Thyroid gland (tissue), 4 donors: ENCODE measurements around the gene SMIM1.

Experiments
- POLR2A ChIP-seq, 2 donors: fragments of 450-650 bp; IDR thresholded peaks; one replicate each; pipeline ENCODE4 v1.6.1; 2017; ENCODE audit warnings: antibody characterized with exemption in 2 of 2, mild to moderate bottlenecking in 2 of 2, moderate library complexity in 1 of 2
- TF ChIP-seq, protein P1 (sequence below), 6 experiments: fragments of 200-600 bp in 3 of 6; fragments of 450-650 bp in 3 of 6; sonication (generic) in 3 of 6; IDR thresholded peaks; one replicate each; pipeline ENCODE4 v1.5.1; 2016 to 2019; ENCODE audit warnings: antibody characterized with exemption in 6 of 6, mild to moderate bottlenecking in 2 of 6, inconsistent platforms in 1 of 6, moderate library complexity in 1 of 6

- TF ChIP-seq, protein P1, sequence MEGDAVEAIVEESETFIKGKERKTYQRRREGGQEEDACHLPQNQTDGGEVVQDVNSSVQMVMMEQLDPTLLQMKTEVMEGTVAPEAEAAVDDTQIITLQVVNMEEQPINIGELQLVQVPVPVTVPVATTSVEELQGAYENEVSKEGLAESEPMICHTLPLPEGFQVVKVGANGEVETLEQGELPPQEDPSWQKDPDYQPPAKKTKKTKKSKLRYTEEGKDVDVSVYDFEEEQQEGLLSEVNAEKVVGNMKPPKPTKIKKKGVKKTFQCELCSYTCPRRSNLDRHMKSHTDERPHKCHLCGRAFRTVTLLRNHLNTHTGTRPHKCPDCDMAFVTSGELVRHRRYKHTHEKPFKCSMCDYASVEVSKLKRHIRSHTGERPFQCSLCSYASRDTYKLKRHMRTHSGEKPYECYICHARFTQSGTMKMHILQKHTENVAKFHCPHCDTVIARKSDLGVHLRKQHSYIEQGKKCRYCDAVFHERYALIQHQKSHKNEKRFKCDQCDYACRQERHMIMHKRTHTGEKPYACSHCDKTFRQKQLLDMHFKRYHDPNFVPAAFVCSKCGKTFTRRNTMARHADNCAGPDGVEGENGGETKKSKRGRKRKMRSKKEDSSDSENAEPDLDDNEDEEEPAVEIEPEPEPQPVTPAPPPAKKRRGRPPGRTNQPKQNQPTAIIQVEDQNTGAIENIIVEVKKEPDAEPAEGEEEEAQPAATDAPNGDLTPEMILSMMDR (IDR thresholded peaks at IDR 0.05): no peak
- no peak for TF ChIP-seq POLR2A (IDR thresholded peaks at IDR 0.05)
Observed at GRCh38 chr1:3740042-3740441, 32.5 kb upstream of the SMIM1 start.
